HL-60 (cell line): ENCODE measurements around the gene TRIM63.
"Not testable (repeated sequence)": the region's sequence is repeated elsewhere in the genome, so short reads cannot be mapped to it uniquely, and the experiment has no call there.

Source experiments
- DNase-seq, 2 experiments: peaks; one replicate each; pipeline ENCODE4 v3.0.0-alpha.2; 2010 to 2020; ENCODE audit warnings: low read depth in 1 of 2, low spot score in 1 of 2
- H3K27ac ChIP-seq: fragments of 250-450 bp; sonication (Bioruptor Pico); replicated peaks from 2 replicates; pipeline ENCODE4 v1.5.1; 2020; ENCODE audit warnings: mild to moderate bottlenecking, moderate library complexity
- H3K27me3 ChIP-seq: fragments of 250-450 bp; sonication (Bioruptor Pico); 2 replicates; pipeline ENCODE4 v1.5.1; 2021; ENCODE audit warnings: mild to moderate bottlenecking, moderate library complexity; ENCODE audit not compliant: insufficient read depth, poor library complexity, severe bottlenecking
- H3K4me3 ChIP-seq: replicated peaks from 2 replicates; pipeline ENCODE4 v1.5.1; 2011; ENCODE audit warnings: mild to moderate bottlenecking, control low read depth, low read length; ENCODE audit not compliant: insufficient read depth
- CTCF ChIP-seq: IDR thresholded peaks from one replicate; pipeline ENCODE4 v1.5.1; 2011; ENCODE audit warnings: low read length, control low read depth, inconsistent platforms; ENCODE audit not compliant: insufficient read depth
- GABPA ChIP-seq: IDR thresholded peaks from 2 replicates; pipeline ENCODE4 v1.6.1; 2012; ENCODE audit warnings: low read depth
- POLR2AphosphoS5 ChIP-seq: IDR thresholded peaks from 2 replicates; pipeline ENCODE4 v1.6.1; 2012; ENCODE audit warnings: low read depth
- SPI1 ChIP-seq: IDR thresholded peaks from 2 replicates; pipeline ENCODE4 v1.6.1; 2012; ENCODE audit warnings: low read depth, mild to moderate bottlenecking, borderline replicate concordance
- TF ChIP-seq, protein P1 (sequence below): IDR thresholded peaks from 2 replicates; pipeline ENCODE4 v1.6.1; 2012; ENCODE audit warnings: low read depth; ENCODE audit not compliant: insufficient replicate concordance

The TRIM63 gene

GRCh38 chr1:26094677-26095383 lies 27.4 kb upstream of the TRIM63 start:
- Histone ChIP-seq H3K4me3 (no peak overlapping the region), H3K27me3 (peaks cover 3% of the 10 kb centered on the region), H3K27ac (no peak overlapping the region)
- no peak for DNase-seq
- no peak for TF ChIP-seq CTCF
- no peak for TF ChIP-seq SPI1
- no peak for TF ChIP-seq POLR2AphosphoS5
- no peak for TF ChIP-seq GABPA
- TF ChIP-seq, protein P1, sequence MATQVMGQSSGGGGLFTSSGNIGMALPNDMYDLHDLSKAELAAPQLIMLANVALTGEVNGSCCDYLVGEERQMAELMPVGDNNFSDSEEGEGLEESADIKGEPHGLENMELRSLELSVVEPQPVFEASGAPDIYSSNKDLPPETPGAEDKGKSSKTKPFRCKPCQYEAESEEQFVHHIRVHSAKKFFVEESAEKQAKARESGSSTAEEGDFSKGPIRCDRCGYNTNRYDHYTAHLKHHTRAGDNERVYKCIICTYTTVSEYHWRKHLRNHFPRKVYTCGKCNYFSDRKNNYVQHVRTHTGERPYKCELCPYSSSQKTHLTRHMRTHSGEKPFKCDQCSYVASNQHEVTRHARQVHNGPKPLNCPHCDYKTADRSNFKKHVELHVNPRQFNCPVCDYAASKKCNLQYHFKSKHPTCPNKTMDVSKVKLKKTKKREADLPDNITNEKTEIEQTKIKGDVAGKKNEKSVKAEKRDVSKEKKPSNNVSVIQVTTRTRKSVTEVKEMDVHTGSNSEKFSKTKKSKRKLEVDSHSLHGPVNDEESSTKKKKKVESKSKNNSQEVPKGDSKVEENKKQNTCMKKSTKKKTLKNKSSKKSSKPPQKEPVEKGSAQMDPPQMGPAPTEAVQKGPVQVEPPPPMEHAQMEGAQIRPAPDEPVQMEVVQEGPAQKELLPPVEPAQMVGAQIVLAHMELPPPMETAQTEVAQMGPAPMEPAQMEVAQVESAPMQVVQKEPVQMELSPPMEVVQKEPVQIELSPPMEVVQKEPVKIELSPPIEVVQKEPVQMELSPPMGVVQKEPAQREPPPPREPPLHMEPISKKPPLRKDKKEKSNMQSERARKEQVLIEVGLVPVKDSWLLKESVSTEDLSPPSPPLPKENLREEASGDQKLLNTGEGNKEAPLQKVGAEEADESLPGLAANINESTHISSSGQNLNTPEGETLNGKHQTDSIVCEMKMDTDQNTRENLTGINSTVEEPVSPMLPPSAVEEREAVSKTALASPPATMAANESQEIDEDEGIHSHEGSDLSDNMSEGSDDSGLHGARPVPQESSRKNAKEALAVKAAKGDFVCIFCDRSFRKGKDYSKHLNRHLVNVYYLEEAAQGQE = no peak

DNA sequence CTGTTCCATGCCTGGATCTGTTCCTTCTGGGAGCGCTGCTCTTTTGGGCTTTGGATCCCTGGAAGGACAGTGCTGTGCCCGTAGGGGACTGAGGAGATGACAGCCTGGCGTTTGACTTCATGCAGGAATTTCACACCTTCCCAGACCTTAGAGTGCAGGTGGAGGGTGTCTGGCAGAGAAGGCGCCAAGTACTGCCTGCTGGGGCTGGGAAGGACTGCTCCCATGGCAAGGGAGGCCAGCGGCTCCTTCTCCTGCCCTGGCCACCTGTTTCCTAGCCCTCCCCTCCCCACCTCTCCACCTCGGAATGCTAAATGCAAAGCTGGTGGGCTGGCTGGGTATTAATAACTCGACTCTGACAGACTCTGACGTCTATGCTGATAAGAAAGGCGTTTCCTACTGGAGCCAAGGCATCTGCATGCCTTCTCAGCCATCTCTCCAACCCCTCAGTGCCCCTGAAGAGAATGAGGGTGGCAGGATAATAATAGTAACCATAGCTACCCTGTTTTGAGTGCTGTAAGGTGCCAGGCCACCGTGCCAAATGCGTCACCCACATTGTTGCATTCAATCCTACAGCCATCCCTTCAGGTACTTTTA lies 26.7 kb upstream of the TRIM63 start:
- no peak for DNase-seq
- TF ChIP-seq, protein P1 = no peak
- TF ChIP-seq SPI1 = no peak
- TF ChIP-seq POLR2AphosphoS5 = no peak
- no peak for TF ChIP-seq CTCF
- no peak for TF ChIP-seq GABPA
- no peak overlapping the region for H3K4me3 ChIP-seq
- H3K27ac ChIP-seq = no peak overlapping the region
- H3K27me3 ChIP-seq = peaks cover 3% of the 10 kb centered on the region

GRCh38 chr1:26093569-26093968 lies 26.1 kb upstream of the TRIM63 start:
- H3K27me3 ChIP-seq, DNase-seq, H3K4me3 ChIP-seq, H3K27ac ChIP-seq: not testable (repeated sequence)

- Histone ChIP-seq H3K27me3 (peaks cover 3% of the 10 kb centered on the region), H3K4me3 (no peak overlapping the region), H3K27ac (no peak overlapping the region)
- no peak for TF ChIP-seq CTCF
- TF ChIP-seq POLR2AphosphoS5 = no peak
- TF ChIP-seq, protein P1 = no peak
- TF ChIP-seq GABPA = no peak
- DNase-seq = no peak
Measured at GRCh38 chr1:26092422-26092821, 25.0 kb upstream of the TRIM63 start.
